Gastrocnemius medialis (tissue), 4 donors: Measurements from ENCODE around the gene TK2.

Experiments
- CTCF ChIP-seq, 5 experiments: fragments of 450-650 bp in 3 of 5; fragments of 200-600 bp in 2 of 5; sonication (generic) in 2 of 5; IDR thresholded peaks in 4 of 5; conservative IDR thresholded peaks in 1 of 5; 1 replicate in 4 of 5; 2 replicates in 1 of 5; pipeline ENCODE4 v1.5.1; 2016 to 2019; ENCODE audit warnings: antibody characterized with exemption in 5 of 5, mild to moderate bottlenecking in 3 of 5, moderate library complexity in 3 of 5
- POLR2A ChIP-seq, 2 donors: fragments of 450-650 bp; IDR thresholded peaks; one replicate each; pipeline ENCODE4 v1.6.1; 2017; ENCODE audit warnings: antibody characterized with exemption in 2 of 2, mild to moderate bottlenecking in 2 of 2, moderate library complexity in 2 of 2

GRCh38 chr16:66494916-66495315 lies 55.0 kb downstream of the TK2 start:
- no peak for TF ChIP-seq POLR2A (IDR thresholded peaks at IDR 0.05)
- TF ChIP-seq CTCF (IDR thresholded peaks at IDR 0.05 in 4 of 5, conservative IDR thresholded peaks at IDR 0.05 in 1 of 5), result no peak
